Gastrocnemius medialis (tissue), 4 donors: ENCODE measurements around the gene KIRREL3. TPM values are rescaled to one million over a fixed set of nuclear protein-coding genes. Genes with fewer than 3 reads are reported as not detected.

Source experiments
- ATAC-seq, 2 donors: fragments of 150-250 bp; one replicate each; pipeline ENCODE4 v1.9.1; 2016
- DNase-seq, 2 donors: peaks; one replicate each; pipeline ENCODE4 v3.0.0-alpha.2; 2019
- H3K27ac ChIP-seq, 4 donors: fragments of 200-600 bp; sonication (generic); 1 replicate in 1 of 4; 2 replicates in 3 of 4; pipeline ENCODE4 v1.5.1; 2016 to 2018; ENCODE audit warnings: mild to moderate bottlenecking in 2 of 4, moderate library complexity in 1 of 4
- H3K27me3 ChIP-seq, 3 donors: fragments of 200-600 bp; sonication (generic) in 2 of 3; 1 replicate in 1 of 3; 2 replicates in 2 of 3; pipeline versions ENCODE4 v1.5.1 to v1.6.0; 2016 to 2019; ENCODE audit warnings: mild to moderate bottlenecking in 1 of 3, moderate library complexity in 1 of 3
- H3K36me3 ChIP-seq, 2 donors: fragments of 200-600 bp; sonication (generic) in 1 of 2; one replicate each; pipeline ENCODE4 v1.5.1; 2017 to 2018
- H3K4me1 ChIP-seq, 2 donors: fragments of 200-600 bp; sonication (generic) in 1 of 2; one replicate each; pipeline ENCODE4 v1.5.1; 2016 to 2017; ENCODE audit warnings: mild to moderate bottlenecking in 2 of 2
- H3K4me3 ChIP-seq, 4 donors: fragments of 200-600 bp; sonication (generic) in 3 of 4; 1 replicate in 1 of 4; 2 replicates in 3 of 4; pipeline ENCODE4 v1.5.1; 2016 to 2019; ENCODE audit warnings: mild to moderate bottlenecking in 2 of 4
- H3K9me3 ChIP-seq, 3 donors: fragments of 200-600 bp; sonication (generic) in 2 of 3; 1 replicate in 1 of 3; 2 replicates in 2 of 3; pipeline ENCODE4 v1.5.1; 2016 to 2019
- POLR2A ChIP-seq, 2 donors: fragments of 450-650 bp; IDR thresholded peaks; one replicate each; pipeline ENCODE4 v1.6.1; 2017; ENCODE audit warnings: antibody characterized with exemption in 2 of 2, mild to moderate bottlenecking in 2 of 2, moderate library complexity in 2 of 2
- in situ Hi-C, 4 donors: fragments of 200-750 bp; cut with MboI; loops; one replicate each; pipeline versions ENCODE4 v1.15.0 to v1.8.0; 2017; ENCODE audit warnings: low sequenced_read_pairs in 4 of 4
- intact Hi-C: fragments of 100-400 bp; cut with DNase I; formaldehyde crosslinking; loops from one replicate; pipeline ENCODE4 v1.15.1; 2023; ENCODE audit warnings: low total_unique reads
- total RNA-seq, 4 donors: library from RNA; depleted of rRNA; stranded (reverse); fragments of >200 nt; gene quantifications; one replicate each; pipeline versions ENCODE4 v1.1.0 to v1.2.3, GENCODE V29; 2016
- TF ChIP-seq, protein P1 (sequence below), 5 experiments: fragments of 450-650 bp in 3 of 5; fragments of 200-600 bp in 2 of 5; sonication (generic) in 2 of 5; IDR thresholded peaks in 4 of 5; conservative IDR thresholded peaks in 1 of 5; 1 replicate in 4 of 5; 2 replicates in 1 of 5; pipeline ENCODE4 v1.5.1; 2016 to 2019; ENCODE audit warnings: antibody characterized with exemption in 5 of 5, mild to moderate bottlenecking in 3 of 5, moderate library complexity in 3 of 5

KIRREL3 gene
- total RNA-seq, 4 donors from 2014 or later, result 0.10 TPM; not detected in 3

- Histone ChIP-seq H3K36me3 (no peaks in the 10 kb centered on the region), H3K27ac (no peak overlapping the region), H3K27me3 (peaks cover 0 to 2% (median 0%) of the 10 kb centered on the region in 3 donors), H3K9me3 (no peaks in the 10 kb centered on the region), H3K4me3 (no peak overlapping the region), H3K4me1 (no peaks in the 10 kb centered on the region)
- ATAC-seq, result no peak
- intact Hi-C loops, result no loop called here
- TF ChIP-seq, protein P1, sequence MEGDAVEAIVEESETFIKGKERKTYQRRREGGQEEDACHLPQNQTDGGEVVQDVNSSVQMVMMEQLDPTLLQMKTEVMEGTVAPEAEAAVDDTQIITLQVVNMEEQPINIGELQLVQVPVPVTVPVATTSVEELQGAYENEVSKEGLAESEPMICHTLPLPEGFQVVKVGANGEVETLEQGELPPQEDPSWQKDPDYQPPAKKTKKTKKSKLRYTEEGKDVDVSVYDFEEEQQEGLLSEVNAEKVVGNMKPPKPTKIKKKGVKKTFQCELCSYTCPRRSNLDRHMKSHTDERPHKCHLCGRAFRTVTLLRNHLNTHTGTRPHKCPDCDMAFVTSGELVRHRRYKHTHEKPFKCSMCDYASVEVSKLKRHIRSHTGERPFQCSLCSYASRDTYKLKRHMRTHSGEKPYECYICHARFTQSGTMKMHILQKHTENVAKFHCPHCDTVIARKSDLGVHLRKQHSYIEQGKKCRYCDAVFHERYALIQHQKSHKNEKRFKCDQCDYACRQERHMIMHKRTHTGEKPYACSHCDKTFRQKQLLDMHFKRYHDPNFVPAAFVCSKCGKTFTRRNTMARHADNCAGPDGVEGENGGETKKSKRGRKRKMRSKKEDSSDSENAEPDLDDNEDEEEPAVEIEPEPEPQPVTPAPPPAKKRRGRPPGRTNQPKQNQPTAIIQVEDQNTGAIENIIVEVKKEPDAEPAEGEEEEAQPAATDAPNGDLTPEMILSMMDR (IDR thresholded peaks at IDR 0.05 in 4 of 5, conservative IDR thresholded peaks at IDR 0.05 in 1 of 5), result no peak
- no peak for TF ChIP-seq POLR2A (IDR thresholded peaks at IDR 0.05)
- in situ Hi-C loops, result no loop called here
- no peak for DNase-seq
These were observed 360.4 kb downstream of the KIRREL3 start for GRCh38 chr11:126640186-126640585.

- intact Hi-C loops, result no loop called here
- Histone ChIP-seq H3K4me1 (no peaks in the 10 kb centered on the region), H3K36me3 (no peaks in the 10 kb centered on the region), H3K27me3 (peaks cover 0 to 2% (median 0%) of the 10 kb centered on the region in 3 donors), H3K4me3 (no peak overlapping the region), H3K27ac (no peak overlapping the region), H3K9me3 (no peaks in the 10 kb centered on the region)
- TF ChIP-seq POLR2A (IDR thresholded peaks at IDR 0.05), result no peak
- TF ChIP-seq, protein P1 (IDR thresholded peaks at IDR 0.05 in 4 of 5, conservative IDR thresholded peaks at IDR 0.05 in 1 of 5), result no peak
- DNase-seq (no peak), ATAC-seq (no peak)
- in situ Hi-C loops, result no loop called here
These were observed 360.9 kb downstream of the KIRREL3 start for GRCh38 chr11:126639692-126640091.

DNA sequence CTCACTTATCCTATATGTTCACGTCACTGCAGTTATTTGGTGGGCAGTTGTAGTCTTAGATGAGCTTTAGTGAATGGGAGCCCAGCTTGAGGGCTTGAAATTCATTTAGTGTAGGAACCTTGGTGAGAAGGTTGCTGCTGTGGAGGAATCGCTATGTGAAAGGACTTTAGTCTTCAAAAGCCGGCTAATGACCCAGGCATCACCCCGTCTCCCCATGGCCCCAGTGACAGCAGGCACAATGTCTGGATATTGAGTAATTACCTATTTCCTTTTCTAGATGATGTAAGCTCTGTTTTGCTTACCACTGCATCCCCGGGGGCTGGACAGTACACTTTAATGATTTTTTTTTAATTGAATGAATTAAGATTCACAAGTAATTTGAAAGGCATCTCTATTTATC is 361.9 kb downstream of the KIRREL3 start:
- H3K27me3 ChIP-seq, result peaks cover 0 to 2% (median 0%) of the 10 kb centered on the region in 3 donors
- H3K4me3 ChIP-seq, result no peak overlapping the region
- no peak for DNase-seq
- TF ChIP-seq, protein P1 (IDR thresholded peaks at IDR 0.05 in 4 of 5, conservative IDR thresholded peaks at IDR 0.05 in 1 of 5), result no peak
- TF ChIP-seq POLR2A (IDR thresholded peaks at IDR 0.05), result no peak
- no peaks in the 10 kb centered on the region for H3K36me3 ChIP-seq
- in situ Hi-C loops, result no loop called here
- ATAC-seq, result no peak
- intact Hi-C loops, result no loop called here
- no peaks in the 10 kb centered on the region for H3K9me3 ChIP-seq
- H3K27ac ChIP-seq, result no peak overlapping the region
- no peaks in the 10 kb centered on the region for H3K4me1 ChIP-seq

DNA sequence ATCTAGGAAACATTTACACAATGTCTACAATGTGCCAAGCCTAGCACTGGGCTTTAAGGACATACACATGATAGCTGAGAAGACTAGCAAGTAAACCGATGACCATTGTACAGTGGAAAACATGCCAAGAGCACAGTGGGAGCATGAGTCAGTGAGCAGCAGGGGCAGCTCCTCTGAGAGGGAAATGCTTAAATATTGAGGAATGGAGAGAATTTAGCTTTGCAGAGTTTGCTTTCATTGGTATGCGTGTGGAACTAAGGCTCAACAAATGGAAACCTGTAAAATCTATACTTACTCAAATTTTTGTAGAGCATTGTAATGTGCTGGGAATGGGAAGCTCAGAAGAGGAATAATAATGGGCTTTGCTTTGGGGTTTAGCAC is 362.8 kb downstream of the KIRREL3 start:
- intact Hi-C loops (no loop called here), in situ Hi-C loops (no loop called here)
- TF ChIP-seq, protein P1 (IDR thresholded peaks at IDR 0.05 in 4 of 5, conservative IDR thresholded peaks at IDR 0.05 in 1 of 5), result no peak
- TF ChIP-seq POLR2A (IDR thresholded peaks at IDR 0.05), result no peak
- no peaks in the 10 kb centered on the region for H3K4me1 ChIP-seq
- no peak overlapping the region for H3K4me3 ChIP-seq
- peaks cover 0 to 2% (median 0%) of the 10 kb centered on the region in 3 donors for H3K27me3 ChIP-seq
- no peaks in the 10 kb centered on the region for H3K36me3 ChIP-seq
- ATAC-seq (no peak), DNase-seq (no peak)
- H3K27ac ChIP-seq, result no peak overlapping the region
- no peaks in the 10 kb centered on the region for H3K9me3 ChIP-seq
